ENCODE measurements around the gene AHCYL1.

The AHCYL1 gene

DNA sequence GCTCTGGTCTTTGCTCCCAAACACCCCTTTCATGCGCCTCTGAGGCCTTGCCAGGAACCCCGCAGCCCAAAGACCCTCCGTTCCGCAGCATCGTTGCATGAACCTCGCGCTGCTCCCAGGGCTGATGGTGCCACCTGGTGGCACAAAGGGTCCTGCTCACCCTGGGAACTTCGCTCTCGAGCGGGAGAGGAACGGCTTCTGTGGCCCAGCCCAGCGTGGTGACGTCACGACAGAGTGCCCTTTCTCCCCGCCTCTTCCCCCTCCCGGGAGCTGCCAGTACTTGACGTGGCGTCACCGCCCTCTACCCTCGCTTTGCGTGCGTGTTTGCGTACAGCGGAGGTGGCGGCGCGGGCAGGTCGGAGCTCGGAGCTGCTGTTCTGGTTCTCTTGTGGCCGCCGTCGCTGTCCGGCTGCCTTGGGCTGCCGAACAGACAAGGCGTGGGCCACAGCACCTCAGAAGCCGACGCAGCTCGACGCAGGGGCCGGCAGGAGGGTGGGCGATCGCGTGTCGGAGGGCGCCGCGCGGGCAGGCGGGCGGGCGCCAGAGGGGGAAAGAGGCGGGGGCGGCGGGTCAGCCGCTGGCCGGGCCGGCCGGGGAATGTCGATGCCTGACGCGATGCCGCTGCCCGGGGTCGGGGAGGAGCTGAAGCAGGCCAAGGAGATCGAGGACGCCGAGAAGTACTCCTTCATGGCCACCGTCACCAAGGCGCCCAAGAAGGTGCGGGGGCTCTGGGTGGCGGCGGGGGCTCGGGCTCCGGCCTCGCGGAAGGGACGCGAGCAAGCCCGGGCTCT lies at the start of gene AHCYL1:
Gene AHCYL1, plus strand, starts transcription at position 310 of the 791 bp plus-strand sequence. Its CDS starts 288 bp downstream, at position 598.
- Histone ChIP-seq H3K9me3 (ENCODE audit: control insufficient read depth, insufficient read depth, low read length) (no peaks in the 10 kb centered on the region), H3K27me3 (ENCODE audit: control insufficient read depth, insufficient read depth, low read length) (no peaks in the 10 kb centered on the region), H3K4me3 (ENCODE audit: low read length) (peak within 1 kb of the TSS; percentile 77), H3K27ac (ENCODE audit: low read length) (no peak within 1 kb of the TSS), H3K36me3 (ENCODE audit: control insufficient read depth, insufficient read depth, low read length) (no peaks in the 10 kb centered on the region), H3K4me1 (ENCODE audit: control insufficient read depth, insufficient read depth, low read length) (peaks cover 4% of the 10 kb centered on the region; the same call in 1 of the 2 replicates)
- peak; percentile 98 for DNase-seq (ENCODE audit: low read depth, low spot score)
- WGBS (ENCODE audit: insufficient coverage, insufficient read length): no CpG with 5 or more reads among the region's 79 CpGs

DNA sequence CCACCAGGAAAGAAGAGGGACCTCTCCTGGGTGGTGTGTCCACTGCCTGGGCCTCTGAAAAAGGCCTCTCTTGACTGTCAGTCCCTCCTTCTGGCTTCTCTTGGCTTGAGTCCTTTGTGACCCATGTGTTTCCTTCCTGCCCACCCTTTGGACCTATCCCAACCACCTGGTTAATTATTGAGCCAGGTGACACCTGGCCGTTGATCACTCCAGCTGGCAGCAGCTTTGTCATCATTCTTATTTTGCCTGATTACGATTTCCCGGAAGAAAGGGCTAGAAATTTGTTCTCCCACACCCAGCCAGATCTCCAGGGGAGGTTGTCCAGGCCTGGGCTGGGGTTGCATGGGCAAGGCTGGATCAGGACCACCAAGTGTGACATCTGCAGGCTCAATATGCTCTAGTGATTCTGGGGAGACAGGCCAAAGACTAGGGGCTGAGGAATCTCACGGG lies 49.1 kb upstream of the AHCYL1 start:
- no peak for DNase-seq (ENCODE audit: low read depth, low spot score)
- Histone ChIP-seq H3K4me1 (ENCODE audit: control insufficient read depth, insufficient read depth, low read length) (peaks cover 2% of the 10 kb centered on the region; the same call in 1 of the 2 replicates), H3K36me3 (ENCODE audit: control insufficient read depth, insufficient read depth, low read length) (no peaks in the 10 kb centered on the region), H3K27ac (ENCODE audit: low read length) (no peak overlapping the region), H3K27me3 (ENCODE audit: control insufficient read depth, insufficient read depth, low read length) (no peaks in the 10 kb centered on the region), H3K9me3 (ENCODE audit: control insufficient read depth, insufficient read depth, low read length) (no peaks in the 10 kb centered on the region), H3K4me3 (ENCODE audit: low read length) (no peak overlapping the region)
- no CpG with 5 or more reads among the region's 4 CpGs for WGBS (ENCODE audit: insufficient coverage, insufficient read length)

DNA sequence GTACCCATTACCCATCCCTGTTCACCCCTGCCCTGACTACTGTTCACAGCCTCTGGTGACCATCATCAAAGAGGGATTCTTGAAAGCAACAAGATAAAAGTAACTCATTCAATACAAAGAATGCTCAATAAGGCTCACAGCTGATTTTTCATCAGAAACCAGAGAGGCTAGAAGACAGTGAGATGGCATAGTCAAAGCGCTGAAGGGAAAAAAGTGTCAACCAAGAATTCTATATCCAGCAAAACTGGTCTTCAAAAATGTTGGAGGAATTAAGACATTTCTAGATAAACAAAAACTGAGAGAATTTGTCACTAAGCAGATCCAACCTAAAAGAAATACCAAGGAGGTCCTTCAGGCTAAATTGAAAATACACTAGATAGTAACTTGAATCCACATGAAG lies 46.8 kb upstream of the AHCYL1 start:
- Histone ChIP-seq H3K4me3 (ENCODE audit: low read length) (no peak overlapping the region), H3K27ac (ENCODE audit: low read length) (no peak overlapping the region), H3K9me3 (ENCODE audit: control insufficient read depth, insufficient read depth, low read length) (no peaks in the 10 kb centered on the region), H3K4me1 (ENCODE audit: control insufficient read depth, insufficient read depth, low read length) (no peaks in the 10 kb centered on the region), H3K27me3 (ENCODE audit: control insufficient read depth, insufficient read depth, low read length) (no peaks in the 10 kb centered on the region), H3K36me3 (ENCODE audit: control insufficient read depth, insufficient read depth, low read length) (no peaks in the 10 kb centered on the region)
- no CpG with 5 or more reads among the region's 1 CpG for WGBS (ENCODE audit: insufficient coverage, insufficient read length)
- DNase-seq (ENCODE audit: low read depth, low spot score): no peak

- no peaks in the 10 kb centered on the region for H3K27me3 ChIP-seq (ENCODE audit: control insufficient read depth, insufficient read depth, low read length)
- no peaks in the 10 kb centered on the region for H3K4me1 ChIP-seq (ENCODE audit: control insufficient read depth, insufficient read depth, low read length)
- no peak overlapping the region for H3K27ac ChIP-seq (ENCODE audit: low read length)
- no CpG with 5 or more reads among the region's 2 CpGs for WGBS (ENCODE audit: insufficient coverage, insufficient read length)
- H3K4me3 ChIP-seq (ENCODE audit: low read length): no peak overlapping the region
- no peaks in the 10 kb centered on the region for H3K36me3 ChIP-seq (ENCODE audit: control insufficient read depth, insufficient read depth, low read length)
- DNase-seq (ENCODE audit: low read depth, low spot score): no peak
- no peaks in the 10 kb centered on the region for H3K9me3 ChIP-seq (ENCODE audit: control insufficient read depth, insufficient read depth, low read length)
These were observed 46.0 kb upstream of the AHCYL1 start for GRCh38 chr1:109938556-109938955.

DNA sequence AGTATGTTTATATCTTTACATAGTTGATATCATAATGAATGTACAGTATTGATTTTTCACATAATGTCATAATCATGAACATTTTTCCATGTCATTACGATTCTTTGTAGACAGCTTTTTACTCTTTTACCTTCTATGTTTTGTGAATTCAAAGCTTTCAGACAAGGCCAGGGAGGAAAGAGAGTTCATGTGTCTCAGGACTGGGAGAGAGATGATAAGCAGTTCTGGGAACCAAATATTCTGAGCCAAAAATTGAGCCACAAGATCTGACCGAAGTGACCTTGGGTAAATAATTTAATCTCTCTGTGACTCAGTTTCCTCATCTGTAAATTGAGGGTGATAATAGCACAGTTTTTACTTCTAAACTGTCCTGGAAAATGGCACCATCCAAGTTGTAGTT lies 42.1 kb upstream of the AHCYL1 start:
- Histone ChIP-seq H3K4me1 (ENCODE audit: control insufficient read depth, insufficient read depth, low read length) (no peaks in the 10 kb centered on the region), H3K27ac (ENCODE audit: low read length) (no peak overlapping the region), H3K9me3 (ENCODE audit: control insufficient read depth, insufficient read depth, low read length) (no peaks in the 10 kb centered on the region), H3K4me3 (ENCODE audit: low read length) (no peak overlapping the region), H3K27me3 (ENCODE audit: control insufficient read depth, insufficient read depth, low read length) (no peaks in the 10 kb centered on the region), H3K36me3 (ENCODE audit: control insufficient read depth, insufficient read depth, low read length) (no peaks in the 10 kb centered on the region)
- DNase-seq (ENCODE audit: low read depth, low spot score): no peak
- no CpG with 5 or more reads among the region's 2 CpGs for WGBS (ENCODE audit: insufficient coverage, insufficient read length)

DNA sequence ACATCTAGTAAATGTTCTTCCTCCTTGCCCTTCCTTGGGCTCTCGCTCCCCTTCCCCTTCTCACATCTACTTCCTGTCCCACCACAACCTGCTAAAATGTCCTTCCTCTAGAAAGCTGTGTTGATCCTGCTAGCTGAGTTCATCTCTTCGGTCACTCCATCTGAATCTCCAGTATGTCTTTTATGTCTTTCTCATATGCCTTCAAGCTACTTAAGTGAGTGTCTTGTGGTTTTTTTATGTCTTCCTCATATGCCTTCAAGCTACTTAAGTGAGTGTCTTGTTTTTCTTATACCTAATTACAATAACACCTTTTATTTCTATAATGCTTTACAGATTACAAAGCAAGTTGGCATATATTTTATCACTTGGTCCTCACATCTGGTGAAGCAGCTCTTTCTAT lies 40.0 kb upstream of the AHCYL1 start:
- H3K4me1 ChIP-seq (ENCODE audit: control insufficient read depth, insufficient read depth, low read length): peaks cover 2% of the 10 kb centered on the region; the same call in 1 of the 2 replicates
- no peak for DNase-seq (ENCODE audit: low read depth, low spot score)
- WGBS (ENCODE audit: insufficient coverage, insufficient read length): no CpG with 5 or more reads among the region's 2 CpGs

DNA sequence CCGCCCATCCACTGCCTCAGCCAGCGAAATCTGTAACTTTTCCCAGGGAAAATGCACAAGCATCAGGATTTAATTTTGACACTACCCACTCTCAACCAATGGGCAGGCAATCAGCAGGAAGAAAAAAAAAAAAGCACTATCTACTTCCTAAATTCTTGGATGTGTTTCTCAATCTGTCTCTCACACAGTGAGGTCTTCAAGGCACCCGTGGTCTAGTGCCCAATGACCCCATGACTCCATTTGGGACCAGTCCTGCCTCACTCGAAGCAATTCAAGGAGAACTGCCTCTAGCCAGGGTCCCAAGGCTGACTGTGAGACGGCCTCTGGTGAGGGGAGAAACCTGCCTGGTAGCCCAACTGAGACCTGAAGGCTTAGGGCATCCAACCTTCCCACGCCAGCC lies 38.1 kb upstream of the AHCYL1 start:
- Histone ChIP-seq H3K4me1 (ENCODE audit: control insufficient read depth, insufficient read depth, low read length) (peaks cover 2% of the 10 kb centered on the region; the same call in 1 of the 2 replicates), H3K9me3 (ENCODE audit: control insufficient read depth, insufficient read depth, low read length) (no peaks in the 10 kb centered on the region), H3K27me3 (ENCODE audit: control insufficient read depth, insufficient read depth, low read length) (no peaks in the 10 kb centered on the region), H3K27ac (ENCODE audit: low read length) (no peak overlapping the region), H3K4me3 (ENCODE audit: low read length) (no peak overlapping the region), H3K36me3 (ENCODE audit: control insufficient read depth, insufficient read depth, low read length) (no peaks in the 10 kb centered on the region)
- no CpG with 5 or more reads among the region's 6 CpGs for WGBS (ENCODE audit: insufficient coverage, insufficient read length)
- no peak for DNase-seq (ENCODE audit: low read depth, low spot score)

More for the DNA sequence above, 40.0 kb upstream of the AHCYL1 start:
- H3K27me3 ChIP-seq (ENCODE audit: control insufficient read depth, insufficient read depth, low read length): no peaks in the 10 kb centered on the region
- H3K4me3 ChIP-seq (ENCODE audit: low read length): no peak overlapping the region
- no peaks in the 10 kb centered on the region for H3K36me3 ChIP-seq (ENCODE audit: control insufficient read depth, insufficient read depth, low read length)
- H3K9me3 ChIP-seq (ENCODE audit: control insufficient read depth, insufficient read depth, low read length): no peaks in the 10 kb centered on the region
- no peak overlapping the region for H3K27ac ChIP-seq (ENCODE audit: low read length)

GRCh38 chr1:109947582-109948284 lies 36.8 kb upstream of the AHCYL1 start:
- H3K27me3 ChIP-seq (ENCODE audit: control insufficient read depth, insufficient read depth, low read length): no peaks in the 10 kb centered on the region
- H3K4me1 ChIP-seq (ENCODE audit: control insufficient read depth, insufficient read depth, low read length): peaks cover 2% of the 10 kb centered on the region; the same call in 1 of the 2 replicates
- WGBS (ENCODE audit: insufficient coverage, insufficient read length): no CpG with 5 or more reads among the region's 10 CpGs
- no peak overlapping the region for H3K27ac ChIP-seq (ENCODE audit: low read length)
- H3K36me3 ChIP-seq (ENCODE audit: control insufficient read depth, insufficient read depth, low read length): no peaks in the 10 kb centered on the region
- no peaks in the 10 kb centered on the region for H3K9me3 ChIP-seq (ENCODE audit: control insufficient read depth, insufficient read depth, low read length)
- no peak overlapping the region for H3K4me3 ChIP-seq (ENCODE audit: low read length)
- DNase-seq (ENCODE audit: low read depth, low spot score): no peak

DNA sequence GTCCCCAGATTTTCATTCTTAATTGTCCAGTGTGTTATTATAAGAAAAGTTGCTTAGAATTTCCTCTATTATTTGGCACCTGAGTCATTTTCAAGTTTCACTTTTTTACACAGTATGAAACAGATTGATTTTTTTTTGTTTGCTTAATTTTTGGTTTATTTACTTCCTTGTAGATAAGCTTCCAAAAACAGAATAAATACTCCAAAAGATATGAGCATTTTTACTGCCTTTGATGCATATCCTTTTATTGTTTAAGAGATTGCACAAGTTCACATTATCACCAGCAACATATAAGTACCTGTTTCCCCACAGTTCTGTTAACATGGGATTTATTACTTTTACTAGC lies 36.3 kb upstream of the AHCYL1 start:
- no peaks in the 10 kb centered on the region for H3K9me3 ChIP-seq (ENCODE audit: control insufficient read depth, insufficient read depth, low read length)
- no peaks in the 10 kb centered on the region for H3K27me3 ChIP-seq (ENCODE audit: control insufficient read depth, insufficient read depth, low read length)
- H3K4me1 ChIP-seq (ENCODE audit: control insufficient read depth, insufficient read depth, low read length): peaks cover 2% of the 10 kb centered on the region; the same call in 1 of the 2 replicates
- no peaks in the 10 kb centered on the region for H3K36me3 ChIP-seq (ENCODE audit: control insufficient read depth, insufficient read depth, low read length)
- no peak overlapping the region for H3K4me3 ChIP-seq (ENCODE audit: low read length)
- no peak overlapping the region for H3K27ac ChIP-seq (ENCODE audit: low read length)
- DNase-seq (ENCODE audit: low read depth, low spot score): no peak

GRCh38 chr1:109950038-109950437 lies 34.5 kb upstream of the AHCYL1 start:
- no peak for DNase-seq (ENCODE audit: low read depth, low spot score)
- Histone ChIP-seq H3K9me3 (ENCODE audit: control insufficient read depth, insufficient read depth, low read length) (no peaks in the 10 kb centered on the region), H3K27ac (ENCODE audit: low read length) (no peak overlapping the region), H3K4me1 (ENCODE audit: control insufficient read depth, insufficient read depth, low read length) (peaks cover 2% of the 10 kb centered on the region; the same call in 1 of the 2 replicates), H3K4me3 (ENCODE audit: low read length) (no peak overlapping the region), H3K27me3 (ENCODE audit: control insufficient read depth, insufficient read depth, low read length) (no peaks in the 10 kb centered on the region), H3K36me3 (ENCODE audit: control insufficient read depth, insufficient read depth, low read length) (no peaks in the 10 kb centered on the region)
- no CpG with 5 or more reads among the region's 1 CpG for WGBS (ENCODE audit: insufficient coverage, insufficient read length)

Data from iPS DF 6.9 (cell line).